Left cardiac atrium (tissue), 4 donors: ENCODE measurements around the gene SEMA4B. TPM values are rescaled to one million over a fixed set of nuclear protein-coding genes. Genes with fewer than 3 reads are reported as not detected.

Source experiments
- ATAC-seq, 2 donors: fragments of 200-7000 bp; cut with Tn5 transposase; one replicate each; pipeline ENCODE4 v1.9.1; 2020; ENCODE audit warnings: mild to moderate bottlenecking in 2 of 2, moderate library complexity in 2 of 2
- DNase-seq: peaks from one replicate; pipeline ENCODE4 v3.0.0-alpha.2; 2020
- intact Hi-C, 2 donors: fragments of 100-400 bp; cut with DNase I; formaldehyde crosslinking; loops; one replicate each; pipeline versions ENCODE4 v1.14.1 to v1.15.1; 2022 to 2023
- total RNA-seq, 2 donors: library from RNA; stranded (reverse); fragmentation: NEBNext Ultra II Directional; extraction: Animal tissue kit (Norgen Biotek cat#: 25700); gene quantifications; one replicate each; pipeline ENCODE4 v1.2.1, GENCODE V29; 2021
- donor health status: DM: no; HTN: yes; CAD: no.
- donor health status: DM: no; HTN: yes; CAD: no; lungs with severe emphysema.
- donor health status: DM: yes; HTN: yes; CAD: no.
- donor health status: Dilated cardiomyopathy.

The SEMA4B gene
- total RNA-seq, 2 donors from 2014 or later = 26.2 to 41.2 TPM

- ATAC-seq = no peak
- DNase-seq = no peak
- intact Hi-C loops = no loop called here
Measured at GRCh38 chr15:90202929-90203328, 1.8 kb downstream of the SEMA4B start.

GRCh38 chr15:90203473-90203872 is 2.3 kb downstream of the SEMA4B start:
- ATAC-seq = no peak
- intact Hi-C loops = no loop called here
- DNase-seq = no peak

- no peak for ATAC-seq
- DNase-seq = no peak
- intact Hi-C loops = no loop called here
Measured at GRCh38 chr15:90203922-90204321, 2.8 kb downstream of the SEMA4B start.

DNA sequence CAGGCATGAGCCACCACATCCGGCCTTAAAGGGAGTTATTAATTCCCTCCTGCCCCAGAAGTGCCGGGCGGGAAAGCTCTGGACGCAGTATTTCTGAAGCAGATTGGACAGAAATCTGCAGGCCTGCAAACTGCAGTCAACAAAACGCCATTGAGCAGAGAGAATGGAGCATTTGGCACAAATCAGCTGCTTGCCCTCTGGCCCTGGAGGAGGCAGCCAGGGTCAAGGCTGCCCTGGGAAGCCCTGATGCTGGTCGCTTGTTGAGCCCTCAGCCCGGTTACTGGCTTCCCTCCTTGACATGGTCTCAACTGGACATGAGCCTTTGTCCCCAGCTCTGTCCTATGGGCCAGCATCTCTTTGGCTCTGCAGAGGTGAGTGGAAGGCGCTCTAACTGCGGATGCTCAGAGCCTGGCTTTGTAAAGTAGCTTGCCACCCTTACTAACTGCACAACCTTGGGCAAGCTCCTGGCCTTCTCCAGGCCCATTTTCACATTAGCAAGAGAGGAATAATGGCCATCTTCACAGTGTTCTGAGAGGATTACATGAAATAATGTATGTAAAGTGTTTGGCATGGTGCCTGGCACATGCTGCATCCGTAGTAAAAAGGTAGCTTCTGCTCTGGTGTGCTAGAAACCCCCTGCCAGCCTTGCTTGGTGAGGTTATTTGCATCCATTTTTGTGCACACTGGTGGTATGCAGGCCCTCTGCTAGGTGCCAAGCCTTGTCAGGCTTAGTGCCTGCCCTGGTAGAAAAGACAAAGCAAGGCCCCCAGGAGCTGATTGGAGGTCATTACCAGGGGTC is 4.1 kb downstream of the SEMA4B start:
- intact Hi-C loops = no loop called here
- no peak for ATAC-seq
- DNase-seq = no peak

GRCh38 chr15:90205886-90206285 is 4.8 kb downstream of the SEMA4B start:
- intact Hi-C loops = no loop called here
- DNase-seq = no peak
- peak; percentile 38 to 46 for ATAC-seq

DNA sequence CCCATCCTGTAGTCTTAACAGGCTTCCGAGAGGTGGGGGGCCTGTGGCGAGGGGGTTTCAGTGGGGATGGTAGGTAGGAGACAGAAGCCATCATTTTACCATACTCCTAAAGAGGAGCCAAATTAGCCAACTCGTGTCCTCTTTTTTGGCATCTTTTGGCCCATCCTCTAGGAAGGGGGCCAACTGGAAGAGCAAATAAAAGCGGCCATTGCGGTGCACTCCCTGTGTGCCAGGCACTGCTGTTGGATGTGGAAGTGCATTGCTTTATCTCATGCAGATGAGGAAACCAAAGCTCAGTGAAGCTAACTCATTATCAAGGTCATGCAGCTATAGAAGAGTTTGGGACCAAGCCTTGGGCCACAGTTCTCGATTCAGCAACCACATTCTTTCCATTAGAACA is 6.1 kb downstream of the SEMA4B start:
- intact Hi-C loops = no loop called here
- ATAC-seq = no peak
- DNase-seq = no peak

- ATAC-seq (no peak), DNase-seq (no peak)
- intact Hi-C loops = no loop called here
Measured at GRCh38 chr15:90208356-90208755, 7.2 kb downstream of the SEMA4B start.

GRCh38 chr15:90209591-90209990 is 8.5 kb downstream of the SEMA4B start:
- ATAC-seq = no peak
- peak; percentile 16 for DNase-seq
- intact Hi-C loops = no loop called here

- DNase-seq = no peak
- intact Hi-C loops = no loop called here
- peak in 1 of 2 donors; percentile 27 for ATAC-seq
Measured at GRCh38 chr15:90210593-90210992, 9.5 kb downstream of the SEMA4B start.

GRCh38 chr15:90211009-90211408 is 9.9 kb downstream of the SEMA4B start:
- ATAC-seq = no peak
- no peak for DNase-seq
- intact Hi-C loops = no loop called here

DNA sequence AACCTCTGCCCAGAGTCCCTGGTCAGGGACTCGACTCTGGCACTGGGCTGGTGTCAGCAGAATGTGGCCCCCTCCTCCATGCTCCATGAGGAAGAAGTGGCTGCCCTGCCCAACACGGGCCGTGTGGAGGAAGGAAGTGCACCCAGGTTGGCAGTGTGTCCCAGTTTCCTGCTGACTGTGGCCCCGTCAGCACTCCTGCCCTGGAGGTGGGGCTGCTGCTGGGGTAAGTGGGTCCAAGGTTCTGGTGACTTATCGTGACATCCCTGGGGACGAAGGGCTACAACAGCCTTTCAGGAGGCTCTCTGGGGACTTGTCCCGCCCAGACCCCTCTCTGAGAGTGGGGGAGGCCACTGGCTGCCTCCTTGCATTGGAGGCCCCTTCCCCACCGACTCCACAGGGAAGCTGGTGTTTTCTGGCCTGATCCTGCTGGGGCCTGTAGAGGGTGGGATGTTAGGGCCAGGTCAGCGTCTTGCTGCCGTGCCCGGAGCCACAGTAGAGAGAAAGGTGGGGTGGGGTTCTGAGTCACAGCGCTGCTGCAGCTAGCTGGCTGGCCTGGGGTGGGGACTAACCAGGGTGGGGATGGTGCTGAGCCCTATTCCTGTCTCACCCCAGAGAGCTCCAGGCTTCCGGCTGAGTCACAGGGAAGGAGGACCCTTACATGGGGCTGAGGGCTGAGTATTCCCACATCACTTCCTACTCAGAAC is 10.5 kb downstream of the SEMA4B start:
- ATAC-seq = peak; percentile 32 to 64
- intact Hi-C loops = no loop called here
- no peak for DNase-seq

DNA sequence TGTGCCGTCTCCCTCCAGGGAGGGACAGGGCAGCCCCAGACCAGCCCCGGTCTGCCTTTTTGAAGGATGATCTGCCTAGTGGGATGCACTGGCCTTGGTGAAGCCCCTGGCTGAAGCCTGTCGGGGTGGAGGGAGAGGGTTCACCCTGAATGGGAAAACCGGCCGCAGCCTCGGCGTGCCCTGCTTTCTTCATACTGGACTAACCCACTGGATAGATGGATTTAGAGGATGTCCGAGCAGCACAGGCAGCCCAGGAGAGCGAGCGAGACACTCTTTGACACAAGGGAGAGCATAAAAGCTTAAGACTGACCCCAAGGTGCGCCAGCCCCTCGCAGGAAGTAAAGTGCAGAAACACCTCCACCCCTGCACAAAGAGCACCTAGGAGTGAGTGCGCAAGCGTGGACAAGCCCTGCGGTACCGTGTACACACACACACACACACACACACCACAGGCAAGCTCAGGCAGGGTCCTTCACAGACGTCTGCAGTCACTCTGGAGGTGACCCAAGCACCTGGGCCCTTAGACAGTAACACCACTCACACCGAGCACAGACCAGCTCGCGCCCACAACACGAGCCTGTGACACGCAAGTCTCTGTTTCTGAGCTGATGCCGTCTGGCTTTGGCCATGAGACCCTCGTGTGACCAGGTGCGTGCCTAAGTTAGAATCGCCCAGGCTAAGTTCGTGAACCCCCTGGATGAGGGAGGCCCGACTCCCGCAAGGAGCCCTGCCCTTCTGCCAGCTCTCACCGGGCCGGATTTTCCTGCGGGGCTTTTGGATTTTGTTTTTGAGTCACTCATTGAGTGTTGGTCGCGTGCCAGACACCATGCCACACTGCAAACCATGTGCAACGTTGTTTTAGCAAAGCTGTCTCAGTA is 11.3 kb downstream of the SEMA4B start:
- DNase-seq = no peak
- intact Hi-C loops = no loop called here
- no peak for ATAC-seq

- intact Hi-C loops = no loop called here
- ATAC-seq (peak; percentile 8 to 13), DNase-seq (no peak)
Measured at GRCh38 chr15:90213122-90213817, 12.1 kb downstream of the SEMA4B start.

DNA sequence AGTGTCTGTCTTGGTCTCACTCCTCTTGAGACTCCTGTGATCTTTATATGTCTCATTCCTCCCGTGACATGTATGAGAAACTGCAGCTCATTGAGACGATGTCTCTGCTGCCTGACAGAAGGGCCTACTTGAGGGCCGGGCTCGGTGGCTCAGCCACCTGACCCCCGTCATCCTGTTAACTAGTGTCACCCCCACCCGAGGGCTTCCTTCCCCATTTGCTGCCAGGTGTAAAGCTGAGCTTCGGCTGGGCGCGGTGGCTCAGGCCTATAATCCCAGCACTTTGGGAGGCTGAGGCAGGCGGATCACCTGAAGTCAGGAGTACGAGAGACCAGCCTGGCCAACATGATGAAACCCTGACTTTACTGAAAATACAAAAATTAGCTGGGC is 12.7 kb downstream of the SEMA4B start:
- DNase-seq = no peak
- intact Hi-C loops = no loop called here
- ATAC-seq = no peak

DNA sequence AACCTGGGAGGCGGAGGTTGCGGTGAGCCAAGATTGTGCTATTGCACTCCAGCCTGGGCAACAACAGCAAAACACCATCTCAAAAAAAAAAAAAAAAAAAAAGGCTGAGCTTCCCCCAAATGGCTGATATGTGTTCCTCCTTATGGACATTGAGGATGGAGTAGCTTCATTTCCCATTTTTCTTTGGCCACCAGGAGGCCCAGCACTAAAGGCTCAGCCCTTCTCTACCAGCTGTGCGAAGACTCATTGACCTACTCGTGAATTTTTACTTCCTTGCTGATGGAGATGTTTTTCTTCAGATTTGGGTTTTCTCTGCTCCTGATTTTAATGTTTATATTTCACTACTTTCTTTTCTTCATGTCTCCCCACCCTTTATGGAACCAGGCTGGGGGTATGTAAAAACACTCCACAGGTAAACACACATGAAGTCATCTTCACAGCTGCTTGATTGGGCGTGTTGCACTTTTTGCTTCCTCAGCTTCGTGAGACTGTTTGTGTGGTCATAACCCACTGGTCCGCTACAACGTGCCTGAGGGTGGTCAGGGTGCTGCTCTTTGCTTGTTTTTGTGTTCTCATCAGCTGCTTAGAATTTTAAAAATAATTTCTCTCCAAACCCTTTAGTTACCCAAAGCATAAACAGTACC is 13.5 kb downstream of the SEMA4B start:
- intact Hi-C loops = no loop called here
- no peak for DNase-seq
- no peak for ATAC-seq

GRCh38 chr15:90217671-90218394 is 16.7 kb downstream of the SEMA4B start:
- ATAC-seq = no peak
- no peak for DNase-seq
- intact Hi-C loops = no loop called here

DNA sequence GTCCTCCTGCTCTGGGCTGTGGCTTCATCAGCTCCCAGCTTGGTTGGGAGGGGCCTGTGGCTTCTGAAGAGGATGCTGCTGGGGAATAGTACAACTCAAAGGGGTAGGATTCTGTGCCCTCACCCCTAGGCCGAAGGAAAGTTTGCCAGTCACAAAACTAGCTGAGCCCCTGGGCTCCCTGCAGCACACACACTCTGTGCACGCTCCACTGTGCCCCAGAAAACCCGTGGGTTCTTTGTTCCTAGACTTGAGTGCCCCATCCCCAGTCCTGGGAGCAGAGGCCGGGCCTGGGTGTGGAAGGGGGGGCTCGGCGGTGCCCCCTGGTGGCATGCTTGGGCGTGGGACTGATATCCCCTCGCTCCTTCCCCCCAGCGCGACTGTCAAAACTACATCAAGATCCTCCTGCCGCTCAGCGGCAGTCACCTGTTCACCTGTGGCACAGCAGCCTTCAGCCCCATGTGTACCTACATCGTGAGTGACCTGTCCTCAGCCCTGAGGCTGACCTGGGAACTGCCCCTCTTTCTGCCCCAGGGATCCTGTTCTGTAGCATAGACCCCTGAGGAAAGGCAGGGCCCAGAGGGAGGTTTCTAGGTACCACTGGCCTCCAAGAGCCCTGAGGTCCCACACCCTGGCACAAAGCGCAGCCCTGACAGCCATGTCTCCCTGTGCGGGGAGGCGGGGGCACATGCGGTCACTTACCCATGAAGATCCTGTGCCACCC is 18.5 kb downstream of the SEMA4B start:
- no peak for DNase-seq
- intact Hi-C loops = loop anchor here in 1 of 2 donors (5.0 kb wide), 1 partner anchor 67 kb away; no protein-coding TSS in a partner anchor

More for the DNA sequence above, 18.5 kb downstream of the SEMA4B start:
- peak; percentile 29 to 61 for ATAC-seq
